H1 (cell line): Measurements from ENCODE around the gene DPYD. TPM values are rescaled to one million over a fixed set of nuclear protein-coding genes. Genes with fewer than 3 reads are reported as not detected.

ENCODE experiments used
- ATF3 ChIP-seq: IDR thresholded peaks from 2 replicates; pipeline ENCODE4 v1.6.1; 2011; ENCODE audit warnings: low read depth, mild to moderate bottlenecking, low read length; ENCODE audit not compliant: insufficient read depth
- HDAC2 ChIP-seq, 2 experiments: fragments of 300-600 bp in 1 of 2; sonication (generic) in 1 of 2; IDR thresholded peaks; 2 replicates each; pipeline ENCODE4 v1.6.1; 2011 to 2012; ENCODE audit warnings: low read depth in 2 of 2, low read length in 2 of 2, mild to moderate bottlenecking in 2 of 2, moderate library complexity in 2 of 2, borderline replicate concordance in 1 of 2, inconsistent platforms in 1 of 2
- NANOG ChIP-seq: IDR thresholded peaks from 2 replicates; pipeline ENCODE4 v1.6.1; 2011; ENCODE audit warnings: low read length, low read depth, mild to moderate bottlenecking, inconsistent platforms; ENCODE audit not compliant: insufficient read depth, poor library complexity, severe bottlenecking
- polyA plus RNA-seq, 7 experiments: library from polyadenylated mRNA; depleted of rRNA in 3 of 7; stranded (reverse) in 5 of 7; unstranded in 2 of 7; fragments of >200 nt in 5 of 7; fragments of 200-250 nt in 2 of 7; gene quantifications; 1 replicate in 5 of 7; 2 replicates in 1 of 7; 4 replicates in 1 of 7; pipeline versions ENCODE4 v1.2.1 to v1.2.3, GENCODE V29; 2011 to 2013; ENCODE audit warnings: missing spikeins in 2 of 7, mixed read lengths in 2 of 7
- total RNA-seq: library from RNA; stranded (reverse); fragmentation: NEBNext Ultra II Directional; extraction: Animal tissue kit (Norgen Biotek cat#: 25700); gene quantifications from 2 replicates; pipeline ENCODE4 v1.2.1, GENCODE V29; 2021

DPYD gene
- total and polyA plus RNA-seq, 2 of the 8 experiments (the other 6 are each of a cell fraction or from before 2014, with no cell fraction given), result 0.29 to 0.73 TPM

- TF ChIP-seq HDAC2 (IDR thresholded peaks at IDR 0.05; ENCODE audit: borderline replicate concordance in 1 of 2, low read depth in 2 of 2, low read length in 2 of 2) (no peak), ATF3 (no peak), NANOG (no peak)
Measured at GRCh38 chr1:97565886-97566285, 354.9 kb downstream of the DPYD start (continued).
